GM12872 (cell line): ENCODE measurements around the gene OGDHL.

Source experiments
- TF ChIP-seq, protein P1 (sequence below): IDR thresholded peaks from 3 replicates; pipeline ENCODE4 v1.5.1; 2011; ENCODE audit warnings: low read depth, mild to moderate bottlenecking, low read length, moderate library complexity; ENCODE audit not compliant: insufficient read depth

The OGDHL gene

DNA sequence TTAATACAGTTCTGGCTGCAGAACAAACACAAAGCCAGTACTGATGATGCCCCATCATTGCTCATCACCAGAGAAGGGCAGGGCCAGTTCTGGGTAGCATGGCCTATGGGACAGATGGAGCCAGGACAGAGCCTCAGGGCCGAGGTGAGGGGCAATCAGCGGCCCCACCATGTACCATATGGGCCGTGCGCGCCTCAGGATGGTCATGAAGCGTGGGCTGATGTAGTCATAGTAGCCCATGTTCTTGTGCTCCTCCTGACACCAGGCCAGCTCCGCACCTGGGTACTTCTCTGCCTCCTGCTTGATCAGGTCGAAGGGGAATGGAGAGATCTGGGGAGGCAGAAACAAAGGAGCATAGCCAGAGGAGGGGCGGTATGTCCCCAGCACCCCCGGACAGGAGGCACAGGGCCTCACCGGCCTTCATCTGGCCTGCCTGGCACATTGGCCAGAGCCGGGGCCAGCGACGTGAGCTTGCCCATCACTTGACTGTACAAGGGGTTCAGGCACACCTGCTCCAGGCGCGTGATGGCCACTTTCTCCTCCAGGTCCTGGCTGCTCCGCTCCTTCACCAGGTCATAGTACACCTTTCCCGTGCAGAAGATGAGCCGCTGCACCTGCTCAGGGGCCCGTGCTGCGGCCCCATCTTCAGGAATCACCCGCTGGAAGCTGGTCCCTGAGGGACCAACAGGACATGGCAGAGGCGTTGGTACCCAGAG is 26.1 kb downstream of the OGDHL start:
- TF ChIP-seq, protein P1, sequence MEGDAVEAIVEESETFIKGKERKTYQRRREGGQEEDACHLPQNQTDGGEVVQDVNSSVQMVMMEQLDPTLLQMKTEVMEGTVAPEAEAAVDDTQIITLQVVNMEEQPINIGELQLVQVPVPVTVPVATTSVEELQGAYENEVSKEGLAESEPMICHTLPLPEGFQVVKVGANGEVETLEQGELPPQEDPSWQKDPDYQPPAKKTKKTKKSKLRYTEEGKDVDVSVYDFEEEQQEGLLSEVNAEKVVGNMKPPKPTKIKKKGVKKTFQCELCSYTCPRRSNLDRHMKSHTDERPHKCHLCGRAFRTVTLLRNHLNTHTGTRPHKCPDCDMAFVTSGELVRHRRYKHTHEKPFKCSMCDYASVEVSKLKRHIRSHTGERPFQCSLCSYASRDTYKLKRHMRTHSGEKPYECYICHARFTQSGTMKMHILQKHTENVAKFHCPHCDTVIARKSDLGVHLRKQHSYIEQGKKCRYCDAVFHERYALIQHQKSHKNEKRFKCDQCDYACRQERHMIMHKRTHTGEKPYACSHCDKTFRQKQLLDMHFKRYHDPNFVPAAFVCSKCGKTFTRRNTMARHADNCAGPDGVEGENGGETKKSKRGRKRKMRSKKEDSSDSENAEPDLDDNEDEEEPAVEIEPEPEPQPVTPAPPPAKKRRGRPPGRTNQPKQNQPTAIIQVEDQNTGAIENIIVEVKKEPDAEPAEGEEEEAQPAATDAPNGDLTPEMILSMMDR = no peak

DNA sequence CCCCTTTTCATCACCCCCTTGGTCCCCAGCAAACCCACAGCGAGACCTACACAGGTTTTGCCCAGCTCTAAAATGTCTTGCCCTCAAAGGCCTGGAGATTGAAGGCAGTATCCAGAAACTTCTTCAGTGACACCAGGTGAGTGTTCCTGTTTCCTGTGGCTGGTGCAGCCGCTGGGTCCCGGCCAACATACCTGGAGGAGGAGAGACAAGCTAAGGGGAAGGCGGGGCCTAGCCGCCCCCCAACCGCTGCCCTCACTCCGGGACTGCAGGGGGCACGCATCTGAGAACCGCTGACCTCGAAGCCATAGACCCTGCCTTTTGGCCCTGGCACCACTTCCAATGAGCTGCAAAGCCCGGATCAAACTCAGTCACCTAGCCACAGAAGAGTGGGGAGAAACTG is 27.0 kb downstream of the OGDHL start:
- TF ChIP-seq, protein P1 = no peak

DNA sequence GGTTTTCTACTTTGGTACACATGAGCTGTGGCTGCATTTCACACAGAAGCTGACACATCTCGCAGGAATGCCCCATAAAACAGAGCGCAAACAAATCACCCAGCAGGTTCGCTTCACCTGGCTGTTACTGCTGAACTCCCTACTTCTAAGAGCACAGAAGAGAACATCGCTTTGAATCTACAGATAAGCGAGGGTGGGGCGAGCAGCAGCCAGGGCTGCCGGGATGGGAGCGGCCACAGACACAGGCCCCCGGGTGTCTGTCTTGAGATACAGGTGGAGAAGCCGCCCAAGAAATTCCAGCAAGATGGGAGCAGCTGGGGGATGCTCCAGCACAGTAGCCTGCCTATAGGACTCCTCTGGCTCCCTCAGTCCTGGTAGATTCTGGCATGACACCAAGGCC is 27.4 kb downstream of the OGDHL start:
- TF ChIP-seq, protein P1 = no peak

DNA sequence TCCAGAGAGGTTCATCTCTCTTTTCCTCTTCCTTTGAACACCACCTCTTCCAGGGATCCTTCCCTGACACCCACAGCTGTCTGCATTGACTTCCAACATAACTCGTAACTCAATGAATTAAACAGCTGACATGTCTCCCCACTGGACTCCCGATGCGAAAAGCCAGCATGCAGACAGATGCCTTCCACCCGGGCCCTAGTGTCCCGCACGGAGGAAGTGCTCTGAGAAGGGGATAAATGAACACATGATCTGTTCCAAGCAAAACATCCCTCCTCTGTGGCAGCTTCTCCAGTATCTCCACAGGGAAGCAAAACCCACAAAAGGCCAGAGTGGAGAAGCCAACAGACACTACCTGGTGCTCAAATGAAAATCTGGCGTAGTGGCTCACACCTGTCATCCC is 28.3 kb downstream of the OGDHL start:
- TF ChIP-seq, protein P1 = no peak

DNA sequence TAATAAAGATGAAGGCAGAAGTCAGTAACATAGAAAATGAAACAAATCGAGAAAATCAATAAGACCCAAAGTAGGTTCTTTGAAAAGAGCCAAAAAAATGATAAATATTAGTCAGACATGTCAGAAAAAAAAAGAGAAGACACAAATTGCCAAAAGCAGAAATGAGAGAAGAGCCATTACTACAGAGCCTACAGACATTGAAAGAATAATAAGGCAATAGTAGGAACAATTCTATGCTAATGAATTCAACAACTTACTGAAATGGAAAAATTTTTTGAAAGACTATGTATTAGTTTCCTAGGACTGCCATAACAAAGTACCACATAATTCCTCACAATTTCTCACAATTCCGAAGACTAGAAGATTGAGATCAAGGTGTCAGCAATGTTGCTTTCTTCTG is 35.5 kb downstream of the OGDHL start:
- TF ChIP-seq, protein P1 = no peak

DNA sequence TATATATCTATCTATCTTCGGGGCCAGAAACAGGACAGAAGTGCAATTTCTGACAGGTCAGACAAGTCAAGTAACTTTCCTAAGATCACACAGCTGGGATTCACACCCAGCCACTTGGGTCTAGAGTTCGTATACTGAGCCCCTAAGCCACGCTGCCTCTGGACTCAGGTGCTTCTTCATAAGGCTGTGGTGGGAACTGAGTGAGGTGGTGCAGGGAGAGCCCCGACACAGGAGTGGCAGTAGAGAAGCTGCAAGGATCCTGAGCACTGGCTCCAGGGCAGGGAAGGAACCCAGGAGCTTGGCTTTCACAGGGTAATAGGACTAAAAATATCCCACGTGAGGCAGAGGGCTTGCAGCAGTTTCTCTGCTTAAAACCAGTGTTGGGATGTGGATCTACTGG is 48.9 kb downstream of the OGDHL start:
- TF ChIP-seq, protein P1 = no peak

DNA sequence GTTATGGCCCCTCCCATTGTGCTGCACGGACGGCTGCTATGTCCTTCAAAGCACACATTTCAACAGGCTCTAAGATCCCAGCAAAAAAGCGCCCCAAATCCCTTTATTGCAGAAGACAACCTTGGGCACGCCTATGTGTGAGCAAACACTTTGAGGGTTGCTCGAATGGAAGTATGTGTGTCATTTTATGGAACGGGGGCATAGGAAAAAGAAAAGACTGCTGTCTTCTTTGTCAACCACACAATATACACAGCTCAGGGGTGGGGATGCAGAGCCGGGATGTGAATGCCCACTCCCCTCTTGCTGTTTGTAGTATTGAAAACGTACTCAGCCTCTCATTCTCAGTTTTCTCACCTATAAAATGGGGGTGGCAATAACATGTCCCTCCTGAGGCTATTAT is 50.6 kb downstream of the OGDHL start:
- TF ChIP-seq, protein P1 = no peak
